NCI-H2196 treated with DMSO at 0.1 percent for 48 hours (cell line): ENCODE data around the gene BUD31.
"Not testable (repeated sequence)": the region's sequence is repeated elsewhere in the genome, so short reads cannot be mapped to it uniquely, and the experiment has no call there.

ENCODE experiments used
- DNase-seq: peaks from one replicate; lab custom pipeline; 2025; ENCODE audit not compliant: unreplicated experiment; lab: John Stamatoyannopoulos, UW

The BUD31 gene

GRCh38 chr7:99397297-99397983 lies 11.3 kb upstream of the BUD31 start:
- DNase-seq = no peak

DNA sequence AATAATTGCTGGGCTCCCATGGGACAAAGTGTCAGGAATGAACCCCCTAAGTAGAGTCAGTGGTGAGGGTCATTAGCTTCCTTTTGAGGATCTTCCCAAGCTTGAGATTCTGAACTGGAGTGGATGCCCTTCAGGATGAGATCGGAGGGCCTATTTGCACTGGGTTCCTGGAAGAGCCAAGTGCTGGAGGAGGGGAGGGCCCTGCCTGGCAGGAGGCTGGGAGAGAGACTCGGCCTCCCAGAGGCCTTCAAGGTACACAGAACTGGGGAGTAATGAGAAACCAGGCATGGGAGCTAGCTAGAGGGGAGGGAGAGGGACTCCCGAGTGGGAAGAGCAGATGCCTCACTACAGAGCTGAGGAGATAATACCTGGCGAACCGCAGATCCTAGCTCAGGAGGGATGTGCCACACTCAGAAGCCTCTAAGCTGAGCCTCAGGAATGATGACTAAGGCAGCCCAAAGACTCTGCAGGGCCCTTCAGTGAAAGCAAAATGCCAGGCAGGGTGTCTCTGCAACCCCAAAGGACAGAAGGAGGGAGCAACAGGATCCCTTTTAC lies 9.8 kb upstream of the BUD31 start:
- DNase-seq = no peak

DNA sequence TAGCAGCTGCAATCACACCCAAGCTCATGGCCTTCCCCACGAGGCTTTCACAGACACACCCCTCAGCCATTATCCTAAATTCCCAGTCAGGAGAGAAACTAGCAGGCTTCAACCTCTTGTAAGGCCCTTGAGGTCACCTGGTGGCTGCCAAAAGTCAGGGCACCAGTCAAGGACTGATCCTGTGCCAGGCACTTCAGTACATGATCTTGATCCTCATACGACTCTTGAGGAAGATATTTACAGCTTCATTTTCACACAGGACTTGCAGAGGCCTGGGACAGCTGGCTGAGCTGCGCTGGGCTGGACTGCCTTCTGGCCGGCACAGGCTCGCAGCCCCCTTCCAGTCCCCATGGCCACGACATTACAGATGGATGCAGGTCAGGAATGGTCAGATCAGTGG lies 9.2 kb upstream of the BUD31 start:
- DNase-seq = no peak

DNA sequence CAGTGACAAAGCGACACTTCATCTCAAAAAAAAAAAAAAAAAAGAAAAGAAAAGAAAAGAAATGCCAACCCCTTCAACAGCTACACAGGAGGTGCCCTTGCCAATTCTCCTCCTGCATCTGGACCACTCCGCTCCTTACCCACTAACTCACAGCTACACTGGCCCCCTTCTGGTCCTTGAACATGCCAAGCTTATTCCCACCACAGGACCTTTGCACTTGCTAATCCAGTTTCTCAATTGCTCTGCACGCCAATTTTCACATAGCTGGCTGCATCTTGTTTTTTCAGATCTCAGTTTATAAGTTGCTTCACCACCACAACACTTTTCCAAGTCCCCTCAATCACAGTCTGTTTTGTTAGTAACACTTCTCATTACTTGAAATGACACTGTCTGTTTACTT lies 5.9 kb upstream of the BUD31 start:
- DNase-seq = no peak

DNA sequence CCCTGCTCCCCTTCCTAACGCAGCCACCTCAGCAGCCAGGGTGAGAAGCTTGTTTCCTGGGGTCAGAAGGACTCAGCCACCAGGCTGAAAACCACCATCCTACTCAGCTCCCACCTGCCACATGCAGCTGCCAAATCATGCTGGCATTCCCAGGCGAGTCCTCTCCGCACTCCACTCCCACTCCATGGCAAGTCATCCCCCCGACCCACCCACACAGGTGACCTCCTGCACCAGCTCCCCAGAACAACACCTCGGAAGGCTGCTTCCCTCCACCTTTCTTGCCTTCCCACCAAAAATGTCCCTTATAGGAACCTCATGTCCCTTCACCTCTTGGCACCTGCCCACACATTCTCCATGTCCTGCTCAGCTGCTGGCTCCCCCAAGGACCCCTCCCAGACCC lies 5.0 kb upstream of the BUD31 start:
- DNase-seq = no peak

GRCh38 chr7:99404235-99404976 lies 4.4 kb upstream of the BUD31 start:
- DNase-seq = no peak

- DNase-seq = no peak
Observed at GRCh38 chr7:99404977-99405320, 3.8 kb upstream of the BUD31 start.

DNA sequence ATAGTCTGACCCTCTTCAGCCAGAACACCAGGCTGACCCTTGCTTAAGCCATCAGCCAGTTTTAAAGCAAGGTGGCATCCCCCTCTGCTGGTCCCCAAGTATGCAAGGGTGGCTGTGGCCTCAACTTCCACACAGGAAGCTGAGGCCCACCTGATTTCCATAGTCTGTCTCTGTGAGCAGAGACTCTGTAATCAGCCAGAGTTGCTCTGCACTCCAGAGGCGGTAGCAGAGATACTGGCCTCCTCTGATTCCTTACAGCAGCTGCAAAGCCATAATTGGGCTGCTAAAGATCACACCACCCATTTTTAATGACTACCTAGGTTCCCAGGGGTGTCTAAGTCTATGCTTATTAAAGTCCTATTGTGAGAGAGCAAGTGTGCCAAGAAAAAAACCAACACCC lies 2.2 kb upstream of the BUD31 start:
- no peak for DNase-seq

DNA sequence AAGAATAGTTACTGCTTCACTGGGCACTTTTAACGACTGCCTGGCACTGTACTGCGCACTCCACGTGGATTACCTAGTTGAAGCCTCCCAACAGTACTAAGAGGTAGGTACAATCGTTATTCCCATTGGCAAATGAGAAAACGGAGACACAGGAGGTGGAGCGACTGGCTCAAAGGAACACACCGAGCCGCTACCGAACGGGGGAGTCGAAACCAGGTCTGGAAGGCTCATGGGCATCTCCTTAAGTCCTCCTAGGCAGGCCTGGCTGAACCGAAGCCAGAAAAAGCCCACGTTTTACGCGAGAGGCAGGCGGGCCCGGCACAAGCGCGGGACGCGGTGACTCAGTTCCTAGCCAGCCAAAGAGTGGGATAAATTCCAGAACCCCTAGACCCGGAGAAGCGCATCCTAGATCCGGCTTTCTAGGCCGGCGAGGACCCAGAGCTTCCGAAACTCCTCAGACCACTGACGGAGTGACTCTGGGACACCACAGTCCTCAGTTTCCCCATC lies 844 bp upstream of the BUD31 start:
- DNase-seq = no peak

GRCh38 chr7:99409192-99409572 lies 413 bp downstream of the BUD31 start:
- no peak for DNase-seq

GRCh38 chr7:99409806-99410205 lies 1.0 kb downstream of the BUD31 start:
- DNase-seq = no peak

GRCh38 chr7:99410635-99411034 lies 1.9 kb downstream of the BUD31 start:
- DNase-seq = no peak

- not testable (repeated sequence) for DNase-seq
Observed at GRCh38 chr7:99415513-99416127, 6.9 kb downstream of the BUD31 start.

DNA sequence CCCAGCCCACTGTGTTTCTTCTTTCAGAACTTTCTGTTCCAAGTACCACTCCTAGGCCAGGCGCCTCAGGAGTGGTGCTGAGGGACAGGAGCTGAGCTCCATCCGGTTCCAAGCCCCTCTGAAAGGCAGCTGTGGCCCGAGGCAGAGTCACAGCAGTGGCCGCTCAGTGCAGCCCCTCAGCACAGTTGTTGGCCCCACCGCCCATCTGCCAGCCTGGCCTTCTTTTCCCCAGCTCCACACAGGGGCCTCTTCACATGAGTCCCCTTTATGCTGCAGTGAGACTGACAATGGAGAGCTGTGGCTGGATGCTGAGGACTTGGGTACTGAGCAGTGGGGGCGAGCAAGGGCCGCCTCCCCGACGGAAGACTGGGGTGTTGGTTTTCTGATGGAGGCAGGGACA lies 9.5 kb downstream of the BUD31 start:
- no peak for DNase-seq

GRCh38 chr7:99419323-99420021 lies 10.7 kb downstream of the BUD31 start:
- no peak for DNase-seq

DNA sequence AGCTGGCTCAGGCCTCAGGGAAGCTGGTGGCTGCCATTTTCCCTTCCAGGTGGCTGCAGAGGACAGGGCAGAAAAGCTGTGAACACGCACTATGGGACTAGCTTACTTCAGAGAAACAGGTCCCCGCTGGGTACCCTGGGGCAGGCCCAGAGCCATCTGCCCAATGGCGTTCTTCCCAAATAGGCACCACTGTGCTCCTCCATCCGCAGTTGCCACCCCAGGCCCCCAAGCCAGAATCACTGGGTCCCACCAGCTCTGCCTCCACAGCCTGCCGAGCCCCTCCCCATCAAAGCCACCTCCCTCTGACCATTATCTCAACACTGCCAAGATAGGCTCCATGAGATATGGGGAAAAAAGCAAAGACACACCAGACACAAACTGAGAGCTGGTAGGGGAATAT lies 11.4 kb downstream of the BUD31 start:
- DNase-seq = no peak

DNA sequence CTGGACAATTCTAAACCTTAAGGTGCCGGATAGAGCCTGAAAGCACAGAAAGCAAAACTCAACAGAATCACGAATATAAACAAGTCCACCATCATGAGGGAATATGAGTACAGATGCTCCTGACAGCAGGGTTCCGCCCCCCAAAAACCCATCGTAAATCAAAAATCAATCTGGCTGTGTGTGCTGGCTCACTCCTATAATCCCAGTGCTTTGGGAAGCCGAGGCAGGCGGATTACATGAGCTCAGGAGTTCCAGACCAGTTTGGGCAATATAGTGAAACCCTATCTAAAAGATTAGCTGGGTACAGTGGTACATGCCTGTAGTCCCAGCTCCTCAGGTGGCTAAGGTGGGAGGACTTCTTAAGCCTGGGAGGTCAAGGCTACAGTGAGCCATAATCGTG lies 12.2 kb downstream of the BUD31 start:
- DNase-seq = no peak

DNA sequence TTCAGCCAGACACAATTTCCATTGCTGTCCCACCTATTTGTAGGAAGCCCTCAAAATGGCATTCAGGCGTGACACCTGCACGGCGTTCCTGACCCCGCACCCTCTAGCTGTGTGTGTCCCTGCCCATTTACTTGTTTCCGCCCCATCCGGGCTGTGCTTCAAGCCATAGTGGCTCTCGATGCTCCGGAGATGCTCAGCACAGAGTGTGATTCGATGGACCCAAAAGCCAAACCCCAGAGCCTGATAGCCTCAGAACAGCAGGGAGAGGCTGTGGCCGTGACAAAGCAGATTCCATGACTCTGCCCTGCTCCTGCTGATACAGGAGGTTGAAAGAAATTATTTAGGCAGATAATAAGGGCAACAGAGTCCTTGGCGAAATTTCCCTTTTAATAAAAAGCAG lies 13.4 kb downstream of the BUD31 start:
- no peak for DNase-seq

DNA sequence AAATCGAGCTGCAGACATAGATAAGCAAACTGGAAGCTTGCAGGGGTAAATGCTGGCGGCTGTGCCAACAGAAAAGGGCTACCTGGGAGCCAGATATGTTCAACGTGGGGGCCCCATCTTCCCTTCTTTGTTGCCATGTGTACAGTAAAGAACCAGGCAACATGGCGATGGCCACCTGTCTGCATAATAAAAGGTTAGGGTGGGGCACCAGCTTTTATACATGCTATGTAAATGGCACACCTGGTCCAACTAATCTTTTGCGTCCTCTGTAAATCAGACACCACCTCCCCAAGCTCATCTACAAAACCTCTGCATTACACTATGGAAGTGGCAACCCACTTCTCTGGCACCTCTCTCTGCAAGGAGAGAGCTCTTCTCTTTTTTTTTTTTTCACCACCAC lies 13.9 kb downstream of the BUD31 start:
- no peak for DNase-seq

GRCh38 chr7:99424932-99425730 lies 16.4 kb downstream of the BUD31 start:
- no peak for DNase-seq
